Measurements from ENCODE around the gene WWP2. TPM values are rescaled to one million over a fixed set of nuclear protein-coding genes. Genes with fewer than 3 reads are reported as not detected.

WWP2 gene
- total RNA-seq, 2 experiments from 2014 or later = 41.9 to 43.0 TPM

- Histone ChIP-seq H3K27me3 (ENCODE audit: control insufficient read depth in 1 of 2, insufficient read depth in 2 of 2, low read length in 2 of 2) (no peaks in the 10 kb centered on the region), H3K36me3 (ENCODE audit: insufficient read depth, low read length) (peaks cover 95% of the 10 kb centered on the region), H3K4me1 (ENCODE audit: insufficient read depth, low read length) (no peaks in the 10 kb centered on the region), H3K9me3 (ENCODE audit: control insufficient read depth in 1 of 2, insufficient read depth in 1 of 2, low read length in 2 of 2) (no peaks in the 10 kb centered on the region), H3K27ac (ENCODE audit: low read depth in 1 of 2, low read length in 2 of 2) (no peak overlapping the region), H3K4me3 (ENCODE audit: low read length) (no peak overlapping the region)
- H3K36me3 Mint-ChIP-seq (ENCODE audit: low read depth) = peaks cover 94% of the 10 kb centered on the region
- DNase-seq = no peak
- H3K4me1 Mint-ChIP-seq (ENCODE audit: low read depth) = no peaks in the 10 kb centered on the region
- no peak for ATAC-seq (ENCODE audit: poor library complexity)
- H3K4me3 Mint-ChIP-seq = no peak overlapping the region
- ChIA-PET POLR2A (no interaction called here), CTCF (no interaction called here)
- no peak for TF ChIP-seq CTCF (IDR thresholded peaks at IDR 0.05)
- intact Hi-C loops (cut with DNase I, micrococcal nuclease) = loop anchor here (10.0 kb wide), 2 partner anchors 141 to 541 kb away; no protein-coding TSS in a partner anchor
- no peaks in the 10 kb centered on the region for H3K27me3 Mint-ChIP-seq
- H3K27ac Mint-ChIP-seq = no peak overlapping the region
- no peaks in the 10 kb centered on the region for H3K9me3 Mint-ChIP-seq
Observed at GRCh38 chr16:69935740-69936139, 173.6 kb downstream of the WWP2 start.

GRCh38 chr16:69936252-69936651 lies 174.1 kb downstream of the WWP2 start:
- no peak overlapping the region for H3K4me3 Mint-ChIP-seq
- Histone ChIP-seq H3K27ac (ENCODE audit: low read depth in 1 of 2, low read length in 2 of 2) (no peak overlapping the region), H3K36me3 (ENCODE audit: insufficient read depth, low read length) (peaks cover 90% of the 10 kb centered on the region), H3K4me1 (ENCODE audit: insufficient read depth, low read length) (no peaks in the 10 kb centered on the region), H3K27me3 (ENCODE audit: control insufficient read depth in 1 of 2, insufficient read depth in 2 of 2, low read length in 2 of 2) (no peaks in the 10 kb centered on the region), H3K9me3 (ENCODE audit: control insufficient read depth in 1 of 2, insufficient read depth in 1 of 2, low read length in 2 of 2) (no peaks in the 10 kb centered on the region), H3K4me3 (ENCODE audit: low read length) (no peak overlapping the region)
- intact Hi-C loops (cut with DNase I, micrococcal nuclease) = loop anchor here (10.0 kb wide), 2 partner anchors 141 to 541 kb away; no protein-coding TSS in a partner anchor
- no peak overlapping the region for H3K27ac Mint-ChIP-seq
- H3K36me3 Mint-ChIP-seq (ENCODE audit: low read depth) = peaks cover 95% of the 10 kb centered on the region
- DNase-seq (no peak), ATAC-seq (ENCODE audit: poor library complexity) (no peak)
- no peaks in the 10 kb centered on the region for H3K27me3 Mint-ChIP-seq
- POLR2A ChIA-PET = no interaction called here
- TF ChIP-seq CTCF (IDR thresholded peaks at IDR 0.05) = no peak
- no peaks in the 10 kb centered on the region for H3K9me3 Mint-ChIP-seq
- H3K4me1 Mint-ChIP-seq (ENCODE audit: low read depth) = no peaks in the 10 kb centered on the region
- CTCF ChIA-PET = no interaction called here

- intact Hi-C loops (cut with DNase I, micrococcal nuclease) = loop anchor here (10.0 kb wide), 2 partner anchors 142 to 542 kb away; no protein-coding TSS in a partner anchor
- no peak overlapping the region for H3K27ac ChIP-seq (ENCODE audit: low read depth in 1 of 2, low read length in 2 of 2)
- H3K27me3 Mint-ChIP-seq = no peaks in the 10 kb centered on the region
- DNase-seq = no peak
- no peaks in the 10 kb centered on the region for H3K4me1 Mint-ChIP-seq (ENCODE audit: low read depth)
- no peak overlapping the region for H3K27ac Mint-ChIP-seq
- ChIA-PET CTCF (no interaction called here), POLR2A (no interaction called here)
- H3K9me3 ChIP-seq (ENCODE audit: control insufficient read depth in 1 of 2, insufficient read depth in 1 of 2, low read length in 2 of 2) = no peaks in the 10 kb centered on the region
- H3K36me3 Mint-ChIP-seq (ENCODE audit: low read depth) = peaks cover 92% of the 10 kb centered on the region
- ATAC-seq (ENCODE audit: poor library complexity) = no peak
- H3K36me3 ChIP-seq (ENCODE audit: insufficient read depth, low read length) = peaks cover 90% of the 10 kb centered on the region
- no peak for TF ChIP-seq CTCF (IDR thresholded peaks at IDR 0.05)
- H3K9me3 Mint-ChIP-seq = no peaks in the 10 kb centered on the region
- no peak overlapping the region for H3K4me3 ChIP-seq (ENCODE audit: low read length)
- no peaks in the 10 kb centered on the region for H3K4me1 ChIP-seq (ENCODE audit: insufficient read depth, low read length)
- no peaks in the 10 kb centered on the region for H3K27me3 ChIP-seq (ENCODE audit: control insufficient read depth in 1 of 2, insufficient read depth in 2 of 2, low read length in 2 of 2)
- no peak overlapping the region for H3K4me3 Mint-ChIP-seq
Observed at GRCh38 chr16:69936751-69937211, 174.6 kb downstream of the WWP2 start.
